B cell (primary cell): ENCODE measurements around the gene GNB3.
"Not testable (repeated sequence)": the region's sequence is repeated elsewhere in the genome, so short reads cannot be mapped to it uniquely, and the experiment has no call there.

Experiments
- EZH2 ChIP-seq: IDR thresholded peaks from 2 replicates; pipeline ENCODE4 v1.6.1; 2012; ENCODE audit warnings: borderline replicate concordance, low read depth, mild to moderate bottlenecking, moderate library complexity, low read length; ENCODE audit not compliant: insufficient read depth, poor library complexity, severe bottlenecking
- TF ChIP-seq, protein P1 (sequence below): fragments of 200-600 bp; IDR thresholded peaks from one replicate; pipeline ENCODE4 v1.8.0; 2022; ENCODE audit warnings: antibody characterized with exemption, mild to moderate bottlenecking

DNA sequence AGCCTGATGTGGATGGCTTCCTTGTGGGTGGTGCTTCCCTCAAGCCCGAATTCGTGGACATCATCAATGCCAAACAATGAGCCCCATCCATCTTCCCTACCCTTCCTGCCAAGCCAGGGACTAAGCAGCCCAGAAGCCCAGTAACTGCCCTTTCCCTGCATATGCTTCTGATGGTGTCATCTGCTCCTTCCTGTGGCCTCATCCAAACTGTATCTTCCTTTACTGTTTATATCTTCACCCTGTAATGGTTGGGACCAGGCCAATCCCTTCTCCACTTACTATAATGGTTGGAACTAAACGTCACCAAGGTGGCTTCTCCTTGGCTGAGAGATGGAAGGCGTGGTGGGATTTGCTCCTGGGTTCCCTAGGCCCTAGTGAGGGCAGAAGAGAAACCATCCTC is 29.6 kb downstream of the GNB3 start:
- TF ChIP-seq, protein P1, sequence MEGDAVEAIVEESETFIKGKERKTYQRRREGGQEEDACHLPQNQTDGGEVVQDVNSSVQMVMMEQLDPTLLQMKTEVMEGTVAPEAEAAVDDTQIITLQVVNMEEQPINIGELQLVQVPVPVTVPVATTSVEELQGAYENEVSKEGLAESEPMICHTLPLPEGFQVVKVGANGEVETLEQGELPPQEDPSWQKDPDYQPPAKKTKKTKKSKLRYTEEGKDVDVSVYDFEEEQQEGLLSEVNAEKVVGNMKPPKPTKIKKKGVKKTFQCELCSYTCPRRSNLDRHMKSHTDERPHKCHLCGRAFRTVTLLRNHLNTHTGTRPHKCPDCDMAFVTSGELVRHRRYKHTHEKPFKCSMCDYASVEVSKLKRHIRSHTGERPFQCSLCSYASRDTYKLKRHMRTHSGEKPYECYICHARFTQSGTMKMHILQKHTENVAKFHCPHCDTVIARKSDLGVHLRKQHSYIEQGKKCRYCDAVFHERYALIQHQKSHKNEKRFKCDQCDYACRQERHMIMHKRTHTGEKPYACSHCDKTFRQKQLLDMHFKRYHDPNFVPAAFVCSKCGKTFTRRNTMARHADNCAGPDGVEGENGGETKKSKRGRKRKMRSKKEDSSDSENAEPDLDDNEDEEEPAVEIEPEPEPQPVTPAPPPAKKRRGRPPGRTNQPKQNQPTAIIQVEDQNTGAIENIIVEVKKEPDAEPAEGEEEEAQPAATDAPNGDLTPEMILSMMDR, result not testable (repeated sequence)
- not testable (repeated sequence) for TF ChIP-seq EZH2
